KMS-11 (cell line): ENCODE measurements around the gene NEDD4L.

ENCODE experiments used
- H2AFZ ChIP-seq: fragments of 200-600 bp; sonication (generic); 2 replicates; pipeline ENCODE4 v1.6.1; 2016; ENCODE audit warnings: antibody characterized with exemption, mixed run types, low read depth
- H3K27ac ChIP-seq: fragments of 200-600 bp; sonication (generic); 2 replicates; pipeline ENCODE4 v1.6.1; 2016; ENCODE audit warnings: mild to moderate bottlenecking, mixed run types
- H3K27me3 ChIP-seq: fragments of 200-600 bp; sonication (generic); 2 replicates; pipeline ENCODE4 v1.6.1; 2017; ENCODE audit warnings: mild to moderate bottlenecking, low read depth, mixed run types, moderate library complexity; ENCODE audit not compliant: insufficient read depth
- H3K36me3 ChIP-seq: fragments of 200-600 bp; sonication (generic); 2 replicates; pipeline ENCODE4 v1.6.1; 2017; ENCODE audit warnings: mild to moderate bottlenecking, mixed run types; ENCODE audit not compliant: insufficient read depth
- H3K4me1 ChIP-seq: fragments of 200-600 bp; sonication (generic); 2 replicates; pipeline ENCODE4 v1.6.1; 2016; ENCODE audit warnings: mild to moderate bottlenecking, low read depth, mixed run types; ENCODE audit not compliant: poor library complexity, severe bottlenecking
- H3K4me2 ChIP-seq: fragments of 200-600 bp; sonication (generic); 2 replicates; pipeline ENCODE4 v1.7.0; 2016; ENCODE audit warnings: mild to moderate bottlenecking, mixed run types
- H3K4me3 ChIP-seq: fragments of 200-600 bp; sonication (generic); IDR thresholded peaks from 2 replicates; pipeline ENCODE4 v1.6.1; 2017; ENCODE audit warnings: low read depth, low read length, mixed read lengths; ENCODE audit not compliant: insufficient read depth
- H3K79me2 ChIP-seq: fragments of 200-600 bp; sonication (generic); 2 replicates; pipeline ENCODE4 v1.6.1; 2016; ENCODE audit warnings: low read depth, mixed run types; ENCODE audit not compliant: insufficient read depth
- H3K9ac ChIP-seq: fragments of 200-600 bp; sonication (generic); 2 replicates; pipeline ENCODE4 v1.6.1; 2016; ENCODE audit warnings: mild to moderate bottlenecking, mixed run types
- H4K20me1 ChIP-seq: fragments of 200-600 bp; sonication (generic); 2 replicates; pipeline ENCODE4 v1.6.1; 2016; ENCODE audit warnings: mild to moderate bottlenecking, mixed run types; ENCODE audit not compliant: insufficient read depth
- CTCF ChIP-seq: fragments of 200-600 bp; sonication (generic); conservative IDR thresholded peaks from 2 replicates; pipeline ENCODE4 v1.6.1; 2017; ENCODE audit warnings: low read depth, mild to moderate bottlenecking, antibody characterized with exemption, low read length, moderate library complexity, mixed read lengths

The NEDD4L gene

GRCh38 chr18:58125183-58125582 is 81.2 kb downstream of the NEDD4L start:
- Histone ChIP-seq H3K27me3 (no peaks in the 10 kb centered on the region), H3K36me3 (no peaks in the 10 kb centered on the region), H4K20me1 (no peaks in the 10 kb centered on the region), H3K9ac (no peak overlapping the region), H3K27ac (no peak overlapping the region), H3K4me1 (peaks cover 18% of the 10 kb centered on the region), H3K4me2 (no peak overlapping the region), H3K4me3 (no peak overlapping the region), H2AFZ (no peak overlapping the region), H3K79me2 (no peaks in the 10 kb centered on the region)
- TF ChIP-seq CTCF = no peak

- Histone ChIP-seq H3K36me3 (no peaks in the 10 kb centered on the region), H3K79me2 (no peaks in the 10 kb centered on the region)
- no peak for TF ChIP-seq CTCF
Measured at GRCh38 chr18:58125756-58126155, 81.7 kb downstream of the NEDD4L start.

GRCh38 chr18:58128381-58129374 is 84.7 kb downstream of the NEDD4L start:
- H3K36me3 ChIP-seq = no peaks in the 10 kb centered on the region
- H3K27me3 ChIP-seq = no peaks in the 10 kb centered on the region
- H4K20me1 ChIP-seq = no peaks in the 10 kb centered on the region
- no peak overlapping the region for H2AFZ ChIP-seq
- no peak overlapping the region for H3K9ac ChIP-seq
- no peak for TF ChIP-seq CTCF
- no peaks in the 10 kb centered on the region for H3K4me1 ChIP-seq
- H3K27ac ChIP-seq = no peak overlapping the region
- H3K4me2 ChIP-seq = no peak overlapping the region
- H3K79me2 ChIP-seq = no peaks in the 10 kb centered on the region
- H3K4me3 ChIP-seq = no peak overlapping the region

More at GRCh38 chr18:58125756-58126155, 81.7 kb downstream of the NEDD4L start:
- no peak overlapping the region for H3K27ac ChIP-seq
- no peak overlapping the region for H3K4me2 ChIP-seq
- H3K9ac ChIP-seq = no peak overlapping the region
- H4K20me1 ChIP-seq = no peaks in the 10 kb centered on the region
- no peak overlapping the region for H2AFZ ChIP-seq
- H3K4me3 ChIP-seq = no peak overlapping the region
- H3K4me1 ChIP-seq = peaks cover 18% of the 10 kb centered on the region
- no peaks in the 10 kb centered on the region for H3K27me3 ChIP-seq

GRCh38 chr18:58132595-58133261 is 88.7 kb downstream of the NEDD4L start:
- no peak for TF ChIP-seq CTCF
- H3K79me2 ChIP-seq = no peaks in the 10 kb centered on the region
- H3K4me2 ChIP-seq = no peak overlapping the region
- no peak overlapping the region for H2AFZ ChIP-seq
- no peaks in the 10 kb centered on the region for H3K36me3 ChIP-seq
- H4K20me1 ChIP-seq = no peaks in the 10 kb centered on the region
- H3K27ac ChIP-seq = no peak overlapping the region
- H3K9ac ChIP-seq = no peak overlapping the region
- no peak overlapping the region for H3K4me3 ChIP-seq
- H3K4me1 ChIP-seq = peaks cover 26% of the 10 kb centered on the region
- H3K27me3 ChIP-seq = no peaks in the 10 kb centered on the region
